DND-41 (cell line): ENCODE results near the gene YWHAQ.

ENCODE experiments used
- EZH2 ChIP-seq: IDR thresholded peaks from 3 replicates; pipeline ENCODE4 v1.6.1; 2012; ENCODE audit warnings: borderline replicate concordance, low read depth, mild to moderate bottlenecking, moderate library complexity, low read length, inconsistent platforms; ENCODE audit not compliant: severe bottlenecking
- TF ChIP-seq, protein P1 (sequence below): IDR thresholded peaks from 2 replicates; pipeline ENCODE4 v1.5.1; 2012; ENCODE audit warnings: borderline replicate concordance, low read length, moderate library complexity, mild to moderate bottlenecking; ENCODE audit not compliant: poor library complexity, severe bottlenecking; ENCODE audit errors: extremely low read depth

DNA sequence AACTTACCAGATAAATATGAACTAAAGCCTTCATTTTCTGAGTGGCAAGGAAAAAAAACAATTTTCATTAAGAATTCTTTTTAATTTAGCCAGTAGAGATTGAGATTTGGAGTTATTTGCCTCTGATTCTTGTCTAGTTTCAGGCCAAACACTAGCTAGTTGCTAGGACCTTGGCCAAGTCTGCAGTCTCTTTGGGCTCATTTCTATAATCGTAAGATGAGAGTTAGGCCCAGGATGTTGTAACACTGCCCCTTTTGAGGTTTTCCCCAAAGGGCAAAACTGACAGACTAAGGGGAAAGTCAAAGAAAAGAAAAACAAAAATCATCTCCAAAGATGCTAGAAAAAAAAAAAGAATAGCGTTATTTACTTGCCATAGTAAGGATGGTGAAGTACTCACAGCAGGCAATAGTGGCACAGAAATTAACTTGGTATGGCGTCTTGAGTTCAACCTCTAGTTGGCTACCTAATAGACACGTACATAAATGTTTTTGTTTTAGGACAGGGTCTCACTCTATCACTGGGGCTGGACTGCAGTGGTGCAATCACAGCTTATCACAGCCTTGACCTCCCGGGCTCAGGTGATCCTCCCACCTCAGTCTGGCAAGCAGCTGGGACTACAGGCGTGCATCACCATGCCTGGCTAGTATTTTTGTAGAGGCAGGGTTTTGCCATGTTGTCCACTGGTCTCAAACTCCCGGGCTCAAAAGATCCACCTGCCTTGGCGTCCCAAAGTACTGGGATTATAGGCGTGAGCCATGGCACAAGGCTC, 52.1 kb downstream of the YWHAQ start:
- no peak for TF ChIP-seq EZH2
- TF ChIP-seq, protein P1, sequence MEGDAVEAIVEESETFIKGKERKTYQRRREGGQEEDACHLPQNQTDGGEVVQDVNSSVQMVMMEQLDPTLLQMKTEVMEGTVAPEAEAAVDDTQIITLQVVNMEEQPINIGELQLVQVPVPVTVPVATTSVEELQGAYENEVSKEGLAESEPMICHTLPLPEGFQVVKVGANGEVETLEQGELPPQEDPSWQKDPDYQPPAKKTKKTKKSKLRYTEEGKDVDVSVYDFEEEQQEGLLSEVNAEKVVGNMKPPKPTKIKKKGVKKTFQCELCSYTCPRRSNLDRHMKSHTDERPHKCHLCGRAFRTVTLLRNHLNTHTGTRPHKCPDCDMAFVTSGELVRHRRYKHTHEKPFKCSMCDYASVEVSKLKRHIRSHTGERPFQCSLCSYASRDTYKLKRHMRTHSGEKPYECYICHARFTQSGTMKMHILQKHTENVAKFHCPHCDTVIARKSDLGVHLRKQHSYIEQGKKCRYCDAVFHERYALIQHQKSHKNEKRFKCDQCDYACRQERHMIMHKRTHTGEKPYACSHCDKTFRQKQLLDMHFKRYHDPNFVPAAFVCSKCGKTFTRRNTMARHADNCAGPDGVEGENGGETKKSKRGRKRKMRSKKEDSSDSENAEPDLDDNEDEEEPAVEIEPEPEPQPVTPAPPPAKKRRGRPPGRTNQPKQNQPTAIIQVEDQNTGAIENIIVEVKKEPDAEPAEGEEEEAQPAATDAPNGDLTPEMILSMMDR: no peak
